HepG2 (cell line): ENCODE measurements around the gene CYSLTR2.

Experiments
- ELF1 ChIP-seq: sonication (generic); formaldehyde crosslinking; IDR thresholded peaks from 2 replicates; pipeline ENCODE4 v1.4.0; 2020; ENCODE audit warnings: missing genetic modification reagents
- GATAD1 ChIP-seq: IDR thresholded peaks from 2 replicates; pipeline ENCODE4 v1.6.1; 2016; ENCODE audit warnings: missing genetic modification reagents, missing compliant biosample characterization
- HNF4A ChIP-seq: sonication (generic); formaldehyde crosslinking; IDR thresholded peaks from 2 replicates; pipeline ENCODE4 v1.4.0; 2020; ENCODE audit warnings: missing genetic modification reagents
- JUN ChIP-seq: sonication (generic); formaldehyde crosslinking; IDR thresholded peaks from 2 replicates; pipeline ENCODE4 v1.4.0; 2020; ENCODE audit warnings: mild to moderate bottlenecking, missing genetic modification reagents
- MEIS2 ChIP-seq: sonication (generic); formaldehyde crosslinking; IDR thresholded peaks from 2 replicates; pipeline ENCODE4 v1.9.0; 2021; ENCODE audit warnings: mild to moderate bottlenecking, missing genetic modification reagents
- MTF1 ChIP-seq: sonication (generic); formaldehyde crosslinking; IDR thresholded peaks from 2 replicates; pipeline ENCODE4 v1.5.0; 2020; ENCODE audit warnings: missing genetic modification reagents
- YY1 ChIP-seq: IDR thresholded peaks from 2 replicates; pipeline ENCODE4 v1.6.1; 2011; ENCODE audit warnings: low read length, low read depth, moderate library complexity, mild to moderate bottlenecking; ENCODE audit not compliant: insufficient read depth, insufficient replicate concordance
- ZBTB21 ChIP-seq: sonication (generic); formaldehyde crosslinking; IDR thresholded peaks from 2 replicates; pipeline ENCODE4 v1.4.0; 2020; ENCODE audit warnings: missing genetic modification reagents
- ZNF841 ChIP-seq: sonication (generic); formaldehyde crosslinking; IDR thresholded peaks from 2 replicates; pipeline ENCODE4 v1.8.1; 2023; ENCODE audit warnings: missing genetic modification reagents, borderline replicate concordance
- TF ChIP-seq, protein P1 (sequence below): sonication (generic); formaldehyde crosslinking; IDR thresholded peaks from 2 replicates; pipeline ENCODE4 v1.4.0; 2020; ENCODE audit warnings: low read depth, mild to moderate bottlenecking, missing genetic modification reagents

DNA sequence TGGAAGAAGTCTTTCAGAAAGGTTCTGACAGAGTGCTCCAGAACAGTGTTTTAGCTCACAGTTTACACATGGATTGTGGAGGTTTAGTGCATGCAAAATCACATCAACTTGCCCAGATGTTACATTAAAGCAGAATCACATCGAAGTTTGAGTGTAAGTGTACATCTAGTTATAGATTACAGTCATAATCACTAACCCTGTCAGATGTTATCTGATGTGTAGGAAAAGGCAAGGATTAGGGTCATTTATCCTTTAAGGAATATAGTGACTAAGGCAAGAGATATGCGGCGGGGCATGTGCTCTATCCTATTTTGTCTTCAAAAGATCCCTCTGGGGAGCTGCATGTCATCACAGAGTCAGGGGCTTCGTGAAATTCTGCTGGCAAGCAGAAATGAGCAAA is 66.9 kb downstream of the CYSLTR2 start:
- TF ChIP-seq JUN (CRISPR knock-in tag), result no peak
- no peak for TF ChIP-seq GATAD1 (CRISPR knock-in tag)
- TF ChIP-seq HNF4A (CRISPR knock-in tag), result no peak
- no peak for TF ChIP-seq ZBTB21 (CRISPR knock-in tag)
- TF ChIP-seq MTF1 (CRISPR knock-in tag), result no peak
- no peak for TF ChIP-seq YY1
- no peak for TF ChIP-seq ELF1
- TF ChIP-seq MEIS2 (CRISPR knock-in tag), result no peak
- TF ChIP-seq ZNF841 (CRISPR knock-in tag), result no peak
- TF ChIP-seq, protein P1, sequence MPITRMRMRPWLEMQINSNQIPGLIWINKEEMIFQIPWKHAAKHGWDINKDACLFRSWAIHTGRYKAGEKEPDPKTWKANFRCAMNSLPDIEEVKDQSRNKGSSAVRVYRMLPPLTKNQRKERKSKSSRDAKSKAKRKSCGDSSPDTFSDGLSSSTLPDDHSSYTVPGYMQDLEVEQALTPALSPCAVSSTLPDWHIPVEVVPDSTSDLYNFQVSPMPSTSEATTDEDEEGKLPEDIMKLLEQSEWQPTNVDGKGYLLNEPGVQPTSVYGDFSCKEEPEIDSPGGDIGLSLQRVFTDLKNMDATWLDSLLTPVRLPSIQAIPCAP (CRISPR knock-in tag), result no peak
